VCaP (cell line): ENCODE results near the gene PEX11A.
A peak's percentile ranks its signal among the peaks of the same experiment; 100 is the strongest.

ENCODE experiments used
- H3K27ac ChIP-seq: fragments of 450-650 bp; 2 replicates; pipeline ENCODE4 v1.5.1; 2017
- CTCF ChIP-seq: fragments of 450-650 bp; conservative IDR thresholded peaks from 2 replicates; pipeline ENCODE4 v1.5.1; 2017; ENCODE audit warnings: mild to moderate bottlenecking, moderate library complexity

PEX11A gene

GRCh38 chr15:89686522-89686921 is 4.0 kb downstream of the PEX11A start:
- H3K27ac ChIP-seq: peak overlapping the region; percentile 82
- no peak for TF ChIP-seq CTCF

- no peak for TF ChIP-seq CTCF
- H3K27ac ChIP-seq: peak overlapping the region; percentile 82; the same call in 1 of the 2 replicates
Measured at GRCh38 chr15:89685995-89686394, 4.6 kb downstream of the PEX11A start.

GRCh38 chr15:89681146-89681545 is 9.4 kb downstream of the PEX11A start:
- no peak for TF ChIP-seq CTCF
- H3K27ac ChIP-seq: peak overlapping the region; percentile 73

DNA sequence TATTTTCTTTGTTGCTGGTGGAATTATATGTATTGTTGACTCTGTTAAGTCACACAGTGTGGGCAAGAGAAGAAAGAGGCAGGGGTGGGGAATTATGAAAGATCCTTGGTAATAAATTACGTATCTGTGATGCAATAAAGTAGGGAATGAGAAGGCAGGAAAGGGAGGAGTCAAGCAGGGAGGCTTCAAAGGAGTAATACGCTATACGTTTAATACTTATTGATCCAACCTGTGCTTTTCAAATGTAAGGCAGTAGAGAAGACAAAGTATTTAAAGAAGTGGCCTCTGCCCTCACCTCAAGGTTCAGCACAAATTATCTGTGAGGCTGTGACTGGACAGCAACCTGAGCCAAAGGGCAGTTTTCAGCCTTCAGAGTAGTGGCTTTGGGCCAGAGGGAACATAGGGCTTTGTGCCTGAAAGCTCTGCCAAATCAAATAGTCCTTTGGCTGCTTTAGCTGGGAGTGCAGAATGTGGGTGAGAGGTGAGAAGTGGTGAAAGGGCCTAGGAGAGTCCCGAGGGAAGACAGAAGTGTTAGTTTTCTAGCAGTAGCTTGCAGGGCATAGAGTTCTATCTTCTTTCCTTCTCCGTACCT is 10.2 kb downstream of the PEX11A start:
- H3K27ac ChIP-seq: peak overlapping the region; percentile 73
- TF ChIP-seq CTCF: no peak

- no peak for TF ChIP-seq CTCF
- peak within 1 kb of the TSS; percentile 73 for H3K27ac ChIP-seq
Measured at GRCh38 chr15:89679212-89679611, 11.3 kb downstream of the PEX11A start, which contains the start of gene PLIN1. Gene PLIN1 (minus strand): TSS chr15:89679367. CDS start chr15:89677489, 1,878 bp downstream.

DNA sequence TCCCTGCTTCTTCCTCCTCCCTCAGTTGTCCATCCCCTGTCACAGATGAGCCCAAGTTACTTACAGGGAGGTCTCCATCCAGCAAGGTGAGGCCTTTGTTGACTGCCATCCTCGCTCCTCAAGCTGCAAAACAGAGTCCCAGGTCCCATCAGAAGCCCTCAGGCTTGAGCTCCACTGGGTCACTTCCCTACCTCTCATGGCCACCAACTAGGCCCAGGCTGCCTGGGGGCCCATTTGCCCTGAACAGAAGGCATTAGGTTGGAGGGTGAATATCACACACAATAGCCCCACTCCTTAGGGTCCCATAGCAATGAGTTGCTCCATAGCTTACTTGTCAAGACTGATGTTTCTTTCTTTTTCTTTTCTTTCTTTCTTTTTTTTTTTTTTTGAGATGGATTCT is 13.2 kb downstream of the PEX11A start:
- no peak for TF ChIP-seq CTCF
- no peak overlapping the region for H3K27ac ChIP-seq

- H3K27ac ChIP-seq: no peak overlapping the region
- TF ChIP-seq CTCF: no peak
Measured at GRCh38 chr15:89675606-89676005, 14.9 kb downstream of the PEX11A start.
